Choroid plexus epithelial cell (primary cell): ENCODE results near the gene NCKAP5.

ENCODE experiments used
- DNase-seq: peaks from one replicate; pipeline ENCODE4 v3.0.0-alpha.2; 2010; ENCODE audit warnings: low read depth
- H3K4me3 ChIP-seq: 2 replicates; pipeline ENCODE4 v1.5.1; 2011; ENCODE audit warnings: low read depth, mild to moderate bottlenecking, control low read depth, low read length, moderate library complexity
- TF ChIP-seq, protein P1 (sequence below): conservative IDR thresholded peaks from 2 replicates; pipeline ENCODE4 v1.5.1; 2011; ENCODE audit warnings: low read depth, mild to moderate bottlenecking, control low read depth, inconsistent platforms, low read length, moderate library complexity

Gene NCKAP5

DNA sequence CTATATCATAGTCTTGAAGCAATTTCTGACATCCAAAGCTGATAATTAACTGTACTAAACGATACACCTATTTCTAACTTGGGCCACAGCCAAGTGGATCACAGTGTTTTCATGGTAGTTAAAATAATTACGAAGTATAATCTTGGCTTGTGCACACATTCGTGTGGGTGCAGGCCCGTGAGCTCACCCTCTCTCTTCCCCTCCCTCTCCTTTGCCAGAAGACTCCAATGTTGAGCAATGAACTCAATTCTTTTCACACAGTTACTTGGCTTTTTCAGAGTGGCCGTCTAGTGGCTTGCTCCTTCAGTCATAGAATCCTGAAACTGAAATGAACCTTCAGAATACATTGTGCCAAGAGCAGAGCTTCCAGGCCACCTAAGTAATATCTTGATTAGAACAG, 178.7 kb downstream of the NCKAP5 start:
- no peak for DNase-seq
- TF ChIP-seq, protein P1, sequence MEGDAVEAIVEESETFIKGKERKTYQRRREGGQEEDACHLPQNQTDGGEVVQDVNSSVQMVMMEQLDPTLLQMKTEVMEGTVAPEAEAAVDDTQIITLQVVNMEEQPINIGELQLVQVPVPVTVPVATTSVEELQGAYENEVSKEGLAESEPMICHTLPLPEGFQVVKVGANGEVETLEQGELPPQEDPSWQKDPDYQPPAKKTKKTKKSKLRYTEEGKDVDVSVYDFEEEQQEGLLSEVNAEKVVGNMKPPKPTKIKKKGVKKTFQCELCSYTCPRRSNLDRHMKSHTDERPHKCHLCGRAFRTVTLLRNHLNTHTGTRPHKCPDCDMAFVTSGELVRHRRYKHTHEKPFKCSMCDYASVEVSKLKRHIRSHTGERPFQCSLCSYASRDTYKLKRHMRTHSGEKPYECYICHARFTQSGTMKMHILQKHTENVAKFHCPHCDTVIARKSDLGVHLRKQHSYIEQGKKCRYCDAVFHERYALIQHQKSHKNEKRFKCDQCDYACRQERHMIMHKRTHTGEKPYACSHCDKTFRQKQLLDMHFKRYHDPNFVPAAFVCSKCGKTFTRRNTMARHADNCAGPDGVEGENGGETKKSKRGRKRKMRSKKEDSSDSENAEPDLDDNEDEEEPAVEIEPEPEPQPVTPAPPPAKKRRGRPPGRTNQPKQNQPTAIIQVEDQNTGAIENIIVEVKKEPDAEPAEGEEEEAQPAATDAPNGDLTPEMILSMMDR = no peak
- H3K4me3 ChIP-seq = no peak overlapping the region

- DNase-seq = no peak
Observed at GRCh38 chr2:133382566-133382965, 185.7 kb downstream of the NCKAP5 start.

DNA sequence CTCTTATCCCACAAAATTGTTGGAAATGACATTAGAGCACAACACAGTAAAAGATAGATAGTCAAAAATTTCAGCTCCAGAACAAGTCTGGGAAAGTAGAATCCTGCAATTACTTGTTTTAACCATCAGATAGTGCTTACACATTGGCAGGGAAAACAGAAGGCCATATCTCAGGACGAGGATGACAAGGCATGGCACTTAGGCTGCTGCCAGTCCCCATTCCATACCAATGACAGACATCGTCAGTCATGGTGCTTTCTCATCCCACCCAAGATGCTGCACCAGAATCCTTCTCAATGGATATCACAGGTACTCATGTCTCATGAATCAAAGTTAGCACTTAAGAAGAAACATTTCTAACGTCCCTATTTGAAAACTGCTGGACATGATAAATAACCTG, 187.3 kb downstream of the NCKAP5 start:
- TF ChIP-seq, protein P1 = no peak
- H3K4me3 ChIP-seq = no peak overlapping the region
- DNase-seq = no peak

More at GRCh38 chr2:133382566-133382965, 185.7 kb downstream of the NCKAP5 start:
- TF ChIP-seq, protein P1 = no peak
- H3K4me3 ChIP-seq = no peak overlapping the region

DNA sequence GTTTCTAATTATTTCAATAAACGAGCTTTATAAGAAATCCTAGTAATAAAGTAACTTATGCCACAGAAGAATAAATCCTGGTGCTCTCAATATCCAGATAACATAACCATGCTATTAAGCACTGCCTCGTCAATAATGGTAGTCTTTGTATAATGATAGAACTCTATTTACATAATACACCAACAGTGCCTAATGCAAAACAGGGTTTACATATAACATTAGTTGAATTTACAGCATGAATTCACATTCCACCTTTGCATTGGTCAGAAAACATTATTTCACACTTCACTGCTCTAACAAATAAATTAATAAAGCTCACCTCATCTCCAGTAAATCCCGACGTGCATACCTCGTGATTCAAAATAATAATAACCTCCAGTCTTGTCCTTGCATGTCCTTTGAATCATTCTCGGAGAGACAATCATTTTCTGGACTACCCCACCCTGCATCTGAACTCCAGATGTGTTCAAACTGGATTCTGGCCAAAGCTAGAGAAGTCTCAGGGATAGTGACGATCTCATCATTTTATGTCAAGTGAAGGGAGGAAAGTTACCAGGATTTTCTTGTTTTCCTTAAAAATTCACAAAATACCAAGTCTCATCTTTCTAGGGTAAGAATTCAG, 189.2 kb downstream of the NCKAP5 start:
- no peak for DNase-seq
- TF ChIP-seq, protein P1 = no peak
- no peak overlapping the region for H3K4me3 ChIP-seq

DNA sequence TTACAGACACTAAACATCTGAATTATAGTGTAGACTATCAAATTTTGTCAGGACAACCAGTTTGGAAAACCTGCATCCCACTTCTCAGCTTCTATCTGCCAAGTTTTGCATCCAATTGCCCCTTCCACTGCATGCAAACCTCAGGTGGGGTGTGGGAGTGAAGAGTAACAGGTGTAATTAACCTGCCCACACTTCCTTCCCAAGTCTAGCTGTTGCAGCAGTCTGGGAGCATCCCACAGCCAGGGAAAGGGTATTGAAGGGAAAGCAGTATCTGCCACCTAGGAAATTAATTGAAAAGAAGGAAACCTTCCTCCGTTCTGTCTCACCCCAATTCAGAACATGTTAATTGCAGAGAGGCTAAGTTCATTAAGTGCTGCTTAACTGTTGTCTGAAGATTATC, 189.9 kb downstream of the NCKAP5 start:
- TF ChIP-seq, protein P1 = no peak
- DNase-seq = no peak
- H3K4me3 ChIP-seq = no peak overlapping the region

GRCh38 chr2:133377599-133377998, 190.7 kb downstream of the NCKAP5 start:
- TF ChIP-seq, protein P1 = no peak
- H3K4me3 ChIP-seq = no peak overlapping the region
- no peak for DNase-seq

DNA sequence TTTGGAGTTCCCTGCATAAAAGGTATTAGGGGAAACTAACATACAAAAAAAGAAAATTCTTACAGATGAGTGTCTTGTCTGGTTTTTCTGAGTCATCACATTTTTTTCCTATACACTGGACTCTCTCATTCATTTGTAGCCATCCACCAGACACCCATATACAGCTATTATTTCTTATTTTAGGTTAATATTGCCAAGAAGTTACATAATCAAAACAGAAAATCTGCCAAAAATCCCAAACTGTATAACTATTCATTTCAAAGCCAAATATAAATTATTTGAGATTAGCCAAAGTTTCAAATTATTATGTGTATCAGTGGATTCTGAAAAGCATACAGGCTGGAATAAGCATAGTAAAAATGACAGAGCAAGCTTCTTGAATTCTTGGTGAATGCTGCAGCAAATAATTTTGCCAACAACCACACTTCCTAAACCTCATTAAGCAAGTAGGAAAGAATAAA, 191.2 kb downstream of the NCKAP5 start:
- TF ChIP-seq, protein P1 = no peak
- no peak overlapping the region for H3K4me3 ChIP-seq
- DNase-seq = peak; percentile 48
